ENCODE measurements around the gene OSGEP.
"Not testable (repeated sequence)": the region's sequence is repeated elsewhere in the genome, so short reads cannot be mapped to it uniquely, and the experiment has no call there.

OSGEP gene

GRCh38 chr14:20469890-20470602 is 15.4 kb upstream of the OSGEP start:
- peak; percentile 84 for DNase-seq (ENCODE audit: low spot score)

- peak; percentile 96 for DNase-seq (ENCODE audit: low spot score)
Observed at GRCh38 chr14:20469242-20469889, 14.8 kb upstream of the OSGEP start, which contains the start of gene PNP. TSS of gene PNP (plus strand) at chr14:20469406. CDS start at chr14:20469525, 119 bp downstream.

GRCh38 chr14:20468764-20469241 is 14.2 kb upstream of the OSGEP start:
- DNase-seq (ENCODE audit: low spot score): no peak

GRCh38 chr14:20461225-20462141 is 6.9 kb upstream of the OSGEP start, which contains the start of gene PIP4P1:
TSS of gene PIP4P1 (minus strand) at chr14:20461434. CDS start at chr14:20461325, 109 bp downstream.
- DNase-seq (ENCODE audit: low spot score): peak; percentile 99

- DNase-seq (ENCODE audit: low spot score): peak; percentile 27
Observed at GRCh38 chr14:20460458-20461224, 6.0 kb upstream of the OSGEP start.

- no peak for DNase-seq (ENCODE audit: low spot score)
Observed at GRCh38 chr14:20458031-20458789, 3.6 kb upstream of the OSGEP start.

- no peak for DNase-seq (ENCODE audit: low spot score)
Observed at GRCh38 chr14:20456971-20457370, 2.4 kb upstream of the OSGEP start.

- DNase-seq (ENCODE audit: low spot score): no peak
Observed at GRCh38 chr14:20455355-20456300, 1.0 kb upstream of the OSGEP start.

GRCh38 chr14:20452831-20453230 is 1.8 kb downstream of the OSGEP start:
- not testable (repeated sequence) for DNase-seq (ENCODE audit: low spot score)

GRCh38 chr14:20446889-20447288 is 7.7 kb downstream of the OSGEP start:
- no peak for DNase-seq (ENCODE audit: low spot score)

- DNase-seq (ENCODE audit: low spot score): not testable (repeated sequence)
Observed at GRCh38 chr14:20443650-20444049, 11.0 kb downstream of the OSGEP start.

- no peak for DNase-seq (ENCODE audit: low spot score)
Observed at GRCh38 chr14:20441461-20441860, 13.2 kb downstream of the OSGEP start.

GRCh38 chr14:20440882-20441281 is 13.7 kb downstream of the OSGEP start:
- peak; percentile 30 for DNase-seq (ENCODE audit: low spot score)

- no peak for DNase-seq (ENCODE audit: low spot score)
Observed at GRCh38 chr14:20440465-20440864, 14.1 kb downstream of the OSGEP start.

GRCh38 chr14:20438664-20439063 is 15.9 kb downstream of the OSGEP start:
- DNase-seq (ENCODE audit: low spot score): no peak

- no peak for DNase-seq (ENCODE audit: low spot score)
Observed at GRCh38 chr14:20436363-20436755, 18.3 kb downstream of the OSGEP start.

- no peak for DNase-seq (ENCODE audit: low spot score)
Observed at GRCh38 chr14:20435582-20436362, 18.8 kb downstream of the OSGEP start, which contains the start of gene KLHL33. TSS of gene KLHL33 (minus strand) at chr14:20436166. CDS start at chr14:20435811, 355 bp downstream.

Measured in activated CD4-positive, alpha-beta T cell treated with anti-CD3 and anti-CD28 coated beads, Interleukin-2, Interleukin-4, amounts not matched to agents 100 ng/mL and 50 ng/mL, durations not matched to agents 16 hours and 8 hours (primary cell).